Measurements from ENCODE around the gene SEMG2.

SEMG2 gene

GRCh38 chr20:45229264-45230056, 8.3 kb downstream of the SEMG2 start:
- peak; percentile 88 for DNase-seq (ENCODE audit: low spot score)

DNA sequence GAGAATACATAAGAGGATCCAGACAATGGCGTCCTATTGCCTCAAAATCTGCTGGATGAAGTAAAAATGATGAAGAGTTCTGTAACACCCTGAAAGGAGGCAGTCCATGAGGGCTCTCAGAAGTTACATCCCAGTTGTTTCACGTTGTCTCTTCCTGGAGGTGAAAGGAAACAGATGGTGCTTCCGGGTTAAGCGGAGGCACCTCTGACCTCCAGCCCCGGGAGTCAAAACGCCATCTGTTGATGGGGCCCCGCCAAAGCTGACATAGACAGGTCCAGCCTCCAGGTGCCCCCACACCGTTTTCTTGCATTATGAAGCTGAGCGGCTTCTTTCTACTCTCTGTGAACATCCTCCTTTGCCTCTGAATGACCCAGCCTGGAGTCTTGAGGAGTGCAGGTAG, 9.5 kb downstream of the SEMG2 start:
- DNase-seq (ENCODE audit: low spot score): no peak

DNA sequence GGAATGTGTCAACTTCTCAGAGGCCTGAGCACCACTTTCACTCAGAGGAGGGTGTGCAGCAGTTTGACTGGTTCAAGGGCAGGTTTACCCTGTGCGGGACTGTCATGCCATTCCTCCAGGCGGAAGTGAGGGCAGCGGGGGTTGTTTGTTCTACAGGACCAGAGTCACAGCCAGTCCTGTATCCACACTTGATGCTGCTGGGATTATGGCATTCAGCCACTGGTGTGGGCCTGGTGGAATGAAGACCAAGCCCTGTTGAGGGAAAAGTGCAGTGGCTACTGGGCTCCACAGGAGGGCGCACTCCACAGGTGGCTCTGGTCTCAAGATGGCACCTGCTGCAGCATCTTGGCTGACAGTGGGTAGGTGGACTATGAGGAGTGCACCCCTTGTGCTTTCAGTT, 14.8 kb downstream of the SEMG2 start:
- peak; percentile 47 for DNase-seq (ENCODE audit: low spot score)

DNA sequence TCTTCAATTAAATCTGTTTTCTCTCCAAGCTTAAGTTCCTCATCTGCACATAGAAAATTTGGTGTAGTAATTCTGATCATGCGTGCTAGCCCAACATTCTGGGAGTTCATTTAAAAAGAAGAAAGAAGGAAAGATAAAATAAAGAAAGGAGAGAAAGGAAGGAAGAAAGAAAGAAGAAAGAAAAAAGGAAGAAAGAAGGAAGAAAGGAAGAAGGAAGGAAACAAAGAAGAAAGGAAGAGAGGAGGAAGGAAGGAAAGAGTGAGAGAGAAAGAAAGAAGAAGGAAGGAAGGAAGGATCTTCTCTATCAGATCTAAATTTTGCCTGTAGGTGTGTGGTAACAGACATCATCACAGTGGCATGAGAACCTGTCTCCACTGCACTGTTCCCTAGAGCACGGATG, 17.0 kb downstream of the SEMG2 start:
- no peak for DNase-seq (ENCODE audit: low spot score)

- DNase-seq (ENCODE audit: low spot score): no peak
Measured at GRCh38 chr20:45246109-45246508, 24.9 kb downstream of the SEMG2 start.

DNA sequence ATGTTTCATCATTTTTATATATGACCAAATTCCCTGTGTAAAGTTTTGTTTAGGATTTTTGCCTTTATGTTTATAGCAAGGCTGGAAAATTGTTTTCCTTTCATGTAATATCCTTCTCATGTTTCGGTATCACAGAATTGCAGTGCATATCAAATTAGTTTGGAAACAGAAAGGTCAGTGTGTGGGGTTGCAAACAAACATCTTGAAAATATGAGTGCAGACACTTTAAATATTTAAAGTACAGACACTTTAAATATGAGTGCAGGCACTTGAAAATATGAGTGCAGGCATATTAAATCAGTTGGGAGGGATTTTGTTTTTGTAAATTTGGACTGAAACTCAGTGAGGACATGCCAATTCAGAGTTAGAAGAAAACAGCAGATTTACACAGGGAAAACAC, 26.7 kb downstream of the SEMG2 start:
- DNase-seq (ENCODE audit: low spot score): no peak

- no peak for DNase-seq (ENCODE audit: low spot score)
Measured at GRCh38 chr20:45248609-45249008, 27.4 kb downstream of the SEMG2 start.

- no peak for DNase-seq (ENCODE audit: low spot score)
Measured at GRCh38 chr20:45251884-45252560, 30.8 kb downstream of the SEMG2 start.

DNA sequence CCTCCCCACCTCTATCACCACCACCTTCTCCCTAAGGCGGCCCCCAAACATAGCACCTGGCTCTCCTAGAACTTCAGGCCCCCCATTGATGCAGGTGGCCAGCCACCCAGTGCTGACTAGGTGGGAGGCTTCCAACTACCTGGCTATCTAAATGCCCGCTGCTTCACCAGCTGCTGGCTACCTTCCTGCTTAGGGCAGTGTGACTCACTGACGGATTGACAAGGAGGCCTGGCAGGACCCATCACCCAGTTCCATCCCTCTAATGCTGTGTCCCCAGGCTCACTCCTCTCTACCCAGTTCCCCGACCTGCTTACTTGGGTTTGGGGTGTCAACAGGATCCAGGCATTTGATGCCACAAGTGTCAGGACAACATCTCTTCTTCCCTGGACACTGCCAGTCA, 32.1 kb downstream of the SEMG2 start:
- DNase-seq (ENCODE audit: low spot score): no peak

- no peak for DNase-seq (ENCODE audit: low spot score)
Measured at GRCh38 chr20:45254383-45255262, 33.5 kb downstream of the SEMG2 start, which contains the start of gene SLPI. TSS of gene SLPI (minus strand) at chr20:45254564. CDS start at chr20:45254543, 21 bp downstream.

DNA sequence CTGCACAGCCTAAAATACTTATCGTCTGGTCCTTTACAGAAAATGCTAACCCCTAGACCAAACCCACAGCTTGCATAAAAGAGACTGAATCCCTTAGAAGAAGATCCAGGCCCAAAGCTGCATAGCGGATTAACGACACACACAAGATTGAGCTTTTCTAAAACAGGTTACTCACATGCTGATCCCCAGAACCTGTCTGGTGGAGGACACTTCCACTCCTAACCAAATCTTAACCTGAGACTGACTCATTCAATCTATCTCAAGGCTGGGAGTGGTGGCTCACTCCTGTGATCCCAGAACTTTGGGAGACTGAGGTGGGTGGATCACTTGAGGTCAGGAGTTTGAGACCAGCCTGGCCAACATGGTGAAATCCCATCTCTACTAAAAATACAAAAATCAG, 36.0 kb downstream of the SEMG2 start:
- no peak for DNase-seq (ENCODE audit: low spot score)

GRCh38 chr20:45257711-45258110, 36.5 kb downstream of the SEMG2 start:
- DNase-seq (ENCODE audit: low spot score): no peak

GRCh38 chr20:45258259-45258658, 37.1 kb downstream of the SEMG2 start:
- DNase-seq (ENCODE audit: low spot score): no peak

GRCh38 chr20:45258664-45259063, 37.5 kb downstream of the SEMG2 start:
- no peak for DNase-seq (ENCODE audit: low spot score)

DNA sequence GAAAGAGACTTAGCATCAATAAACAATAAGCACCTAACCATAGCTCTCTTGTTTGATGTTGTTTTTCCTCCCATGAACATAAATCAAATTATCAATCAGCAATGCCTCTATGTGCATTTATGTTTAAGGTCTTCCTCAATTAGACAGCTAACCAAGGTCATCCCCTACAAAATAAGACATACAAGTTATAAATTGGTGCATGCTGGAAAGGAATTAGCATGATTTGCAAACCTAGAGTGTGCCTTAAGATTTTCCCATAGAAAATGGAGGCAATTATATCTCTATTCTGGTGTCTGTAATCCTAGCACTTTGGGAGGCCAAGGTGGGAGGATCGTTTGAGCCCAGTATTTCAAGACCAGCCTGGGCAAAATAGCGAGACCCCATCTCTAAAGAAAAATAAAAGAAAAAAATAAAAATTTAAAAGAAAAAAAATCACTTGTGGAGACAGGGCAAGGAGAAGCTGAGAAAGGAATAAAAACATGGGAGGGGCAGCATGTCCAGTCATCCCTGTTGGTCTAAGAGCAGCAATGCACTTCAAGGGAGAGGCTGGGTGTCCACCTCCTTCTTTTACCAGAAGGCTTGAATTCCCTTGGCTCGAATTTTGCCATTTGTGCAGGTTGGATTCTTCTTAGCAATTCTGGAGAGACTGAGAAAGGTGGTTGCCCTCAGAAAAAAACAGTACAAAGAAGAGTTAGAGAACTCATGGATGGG, 42.5 kb downstream of the SEMG2 start:
- DNase-seq (ENCODE audit: low spot score): no peak

- no peak for DNase-seq (ENCODE audit: low spot score)
Measured at GRCh38 chr20:45266977-45267376, 45.8 kb downstream of the SEMG2 start.

DNA sequence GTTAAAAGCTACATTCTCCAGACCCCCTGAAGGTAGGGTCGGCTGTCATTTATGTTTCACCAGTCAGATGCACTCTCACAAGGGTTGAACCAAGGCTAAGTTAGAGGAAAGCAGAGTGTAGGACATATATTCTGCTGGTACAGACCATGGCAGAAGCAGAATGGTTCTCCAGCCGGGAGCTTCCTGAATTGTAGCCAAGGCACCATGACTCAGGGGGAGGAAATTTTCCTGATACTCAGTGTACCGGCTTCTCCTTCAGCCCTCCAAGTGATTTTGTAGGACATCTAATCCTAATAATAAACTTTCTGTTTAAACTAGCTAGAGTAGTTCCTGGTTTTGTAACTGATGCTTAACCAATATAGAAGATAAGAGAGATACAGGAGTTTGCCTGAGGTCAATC, 47.4 kb downstream of the SEMG2 start:
- no peak for DNase-seq (ENCODE audit: low spot score)

- DNase-seq (ENCODE audit: low spot score): no peak
Measured at GRCh38 chr20:45269056-45269455, 47.9 kb downstream of the SEMG2 start.

- DNase-seq (ENCODE audit: low spot score): no peak
Measured at GRCh38 chr20:45269754-45270270, 48.6 kb downstream of the SEMG2 start.

Data from D341Med (cell line).